ENCODE data around the gene COX5A. TPM values are rescaled to one million over a fixed set of nuclear protein-coding genes. Genes with fewer than 3 reads are reported as not detected.
"Not testable (repeated sequence)": the region's sequence is repeated elsewhere in the genome, so short reads cannot be mapped to it uniquely, and the experiment has no call there.

Gene COX5A
- total and polyA plus RNA-seq, 12 donors = 60.9 to 330 (median 153) TPM

DNA sequence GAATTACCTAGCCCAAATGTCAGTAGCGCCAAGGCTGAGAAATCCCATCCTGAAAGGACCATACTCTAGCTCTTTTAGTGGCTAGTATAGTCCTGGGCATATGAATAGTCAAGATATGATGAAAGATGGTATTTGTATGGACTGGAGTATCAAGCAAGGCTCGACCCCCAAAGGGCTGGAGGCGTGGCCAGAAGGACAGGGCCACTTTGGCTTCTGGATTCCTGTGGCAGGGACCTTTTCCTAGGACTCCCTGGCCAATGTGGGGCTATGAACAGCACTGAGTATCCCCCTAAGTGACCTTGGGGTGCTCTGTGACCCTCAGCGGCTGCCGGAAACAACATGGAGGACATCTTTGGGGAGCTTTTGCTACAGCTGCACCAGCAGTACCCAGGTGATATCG lies 42.0 kb downstream of the COX5A start:
- intact Hi-C loops (cut with DNase I) = loop anchor here in 1 of 2 donors (10.0 kb wide), 1 partner anchor 51 kb away; the partner anchor contains the start of gene ULK3
- Histone ChIP-seq H3K27me3 (no peaks in the 10 kb centered on the region), H3K9me3 (replicated peaks in 1 of 3) (no peaks in the 10 kb centered on the region), H3K27ac (no peak overlapping the region), H3K36me3 (replicated peaks in 1 of 2) (peaks cover 0 to 54% of the 10 kb centered on the region in 2 donors), H3K4me3 (no peak overlapping the region), H3K4me1 (replicated peaks in 1 of 2) (peaks cover 13 to 19% of the 10 kb centered on the region in 2 donors)
- no peak for TF ChIP-seq POLR2A (IDR thresholded peaks at IDR 0.05)
- TF ChIP-seq, protein P1, sequence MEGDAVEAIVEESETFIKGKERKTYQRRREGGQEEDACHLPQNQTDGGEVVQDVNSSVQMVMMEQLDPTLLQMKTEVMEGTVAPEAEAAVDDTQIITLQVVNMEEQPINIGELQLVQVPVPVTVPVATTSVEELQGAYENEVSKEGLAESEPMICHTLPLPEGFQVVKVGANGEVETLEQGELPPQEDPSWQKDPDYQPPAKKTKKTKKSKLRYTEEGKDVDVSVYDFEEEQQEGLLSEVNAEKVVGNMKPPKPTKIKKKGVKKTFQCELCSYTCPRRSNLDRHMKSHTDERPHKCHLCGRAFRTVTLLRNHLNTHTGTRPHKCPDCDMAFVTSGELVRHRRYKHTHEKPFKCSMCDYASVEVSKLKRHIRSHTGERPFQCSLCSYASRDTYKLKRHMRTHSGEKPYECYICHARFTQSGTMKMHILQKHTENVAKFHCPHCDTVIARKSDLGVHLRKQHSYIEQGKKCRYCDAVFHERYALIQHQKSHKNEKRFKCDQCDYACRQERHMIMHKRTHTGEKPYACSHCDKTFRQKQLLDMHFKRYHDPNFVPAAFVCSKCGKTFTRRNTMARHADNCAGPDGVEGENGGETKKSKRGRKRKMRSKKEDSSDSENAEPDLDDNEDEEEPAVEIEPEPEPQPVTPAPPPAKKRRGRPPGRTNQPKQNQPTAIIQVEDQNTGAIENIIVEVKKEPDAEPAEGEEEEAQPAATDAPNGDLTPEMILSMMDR (IDR thresholded peaks at IDR 0.05) = no peak
- DNase-seq = no peak
- 91 to 96% (median 95%) methylated on average over 4 to 6 of the region's 6 CpGs for WGBS, 4 donors

DNA sequence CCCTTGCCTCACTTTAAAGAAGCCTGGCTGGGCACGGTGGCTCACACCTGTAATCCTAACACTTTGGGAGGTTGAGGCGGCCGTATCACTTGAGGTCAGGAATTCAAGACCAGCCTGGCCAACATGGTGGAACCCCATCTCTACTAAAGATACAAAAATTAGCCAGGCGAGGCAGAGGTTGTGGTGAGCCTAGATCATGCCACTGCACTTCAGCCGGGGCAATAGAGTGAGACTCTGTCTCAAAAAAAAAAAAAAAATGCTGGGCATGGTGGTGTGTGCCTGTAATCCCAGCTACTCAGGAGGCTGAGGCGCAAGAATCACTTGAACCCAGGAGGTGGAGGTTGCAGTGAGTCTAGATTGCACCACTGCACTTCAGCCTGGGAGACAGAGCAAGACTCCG lies 43.5 kb downstream of the COX5A start:
- not testable (repeated sequence) for H3K27me3 ChIP-seq; H3K4me3 ChIP-seq; DNase-seq; H3K27ac ChIP-seq; H3K9me3 ChIP-seq (replicated peaks in 1 of 3)
- 94 to 98% (median 97%) methylated on average over 7 of the region's 7 CpGs for WGBS, 4 donors
- peaks cover 22 to 26% of the 10 kb centered on the region in 2 donors for H3K4me1 ChIP-seq (replicated peaks in 1 of 2)
- H3K36me3 ChIP-seq (replicated peaks in 1 of 2) = peaks cover 0 to 40% of the 10 kb centered on the region in 2 donors
- intact Hi-C loops (cut with DNase I) = loop anchor here in 1 of 2 donors (10.0 kb wide), 1 partner anchor 50 kb away; the partner anchor contains the start of gene ULK3

DNA sequence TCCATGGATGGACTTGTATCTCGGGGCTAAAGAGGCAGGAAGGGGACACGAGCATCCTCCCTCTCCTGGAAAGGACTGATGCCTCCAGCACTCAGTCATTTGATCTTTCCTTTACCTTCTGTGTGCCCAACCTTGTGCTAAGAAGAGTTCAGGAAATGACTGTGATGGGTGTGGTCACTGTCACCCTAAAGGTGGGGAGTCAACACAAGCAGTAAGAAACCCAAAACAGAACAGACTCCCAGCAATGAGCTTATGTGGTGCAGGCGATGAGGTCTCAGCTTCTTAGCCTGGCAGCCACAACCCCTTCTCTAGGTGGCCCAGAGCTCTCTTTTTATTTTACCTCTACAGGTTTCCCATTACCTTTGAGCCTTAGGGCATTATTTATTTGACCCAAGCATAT lies 44.2 kb downstream of the COX5A start:
- Histone ChIP-seq H3K4me3 (no peak overlapping the region), H3K27me3 (no peaks in the 10 kb centered on the region), H3K4me1 (replicated peaks in 1 of 2) (peaks cover 29 to 33% of the 10 kb centered on the region in 2 donors), H3K36me3 (replicated peaks in 1 of 2) (peaks cover 0 to 38% of the 10 kb centered on the region in 2 donors), H3K9me3 (replicated peaks in 1 of 3) (no peaks in the 10 kb centered on the region), H3K27ac (no peak overlapping the region)
- TF ChIP-seq POLR2A (IDR thresholded peaks at IDR 0.05) = no peak
- TF ChIP-seq, protein P1 (IDR thresholded peaks at IDR 0.05) = no peak
- intact Hi-C loops (cut with DNase I) = loop anchor here in 1 of 2 donors (10.0 kb wide), 1 partner anchor 49 kb away; the partner anchor contains the start of gene ULK3
- no peak for DNase-seq
- 86 to 93% (median 90%) methylated on average over 2 to 3 of the region's 3 CpGs for WGBS, 4 donors

DNA sequence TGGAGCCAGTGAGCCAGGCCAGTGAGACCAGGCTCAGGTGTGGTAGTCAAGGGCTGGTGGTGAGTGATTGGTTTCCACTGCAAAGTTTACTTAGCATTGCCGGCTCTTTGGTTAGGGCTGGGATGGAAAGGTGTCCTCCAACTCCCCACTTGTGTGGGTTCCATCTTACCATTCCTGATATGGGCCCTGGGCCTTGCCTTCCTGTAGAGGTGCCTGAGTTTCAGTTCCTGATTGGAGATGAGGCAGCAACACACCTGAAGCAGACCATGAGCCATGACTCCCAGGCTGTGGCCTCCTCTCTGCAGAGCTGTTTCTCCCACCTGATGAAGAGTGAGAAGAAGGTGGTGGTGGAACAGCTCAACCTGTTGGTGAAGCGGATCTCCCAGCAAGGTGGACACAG lies 44.9 kb downstream of the COX5A start:
- intact Hi-C loops (cut with DNase I) = loop anchor here in 1 of 2 donors (10.0 kb wide), 1 partner anchor 48 kb away; the partner anchor contains the start of gene ULK3
- WGBS, 4 donors = 88 to 100% (median 97%) methylated on average over 1 to 2 of the region's 2 CpGs
- peaks cover 0 to 37% of the 10 kb centered on the region in 2 donors for H3K36me3 ChIP-seq (replicated peaks in 1 of 2)

More for the DNA sequence above, 44.9 kb downstream of the COX5A start:
- TF ChIP-seq POLR2A (IDR thresholded peaks at IDR 0.05) = no peak
- TF ChIP-seq, protein P1 (IDR thresholded peaks at IDR 0.05) = no peak
- peak overlapping the region in 1 of 5 donors; percentile 84 for H3K27ac ChIP-seq
- DNase-seq = no peak
- no peaks in the 10 kb centered on the region for H3K27me3 ChIP-seq
- H3K4me3 ChIP-seq = no peak overlapping the region
- peaks cover 29 to 34% of the 10 kb centered on the region in 2 donors for H3K4me1 ChIP-seq (replicated peaks in 1 of 2)
- H3K9me3 ChIP-seq (replicated peaks in 1 of 3) = no peaks in the 10 kb centered on the region
